Activated CD4-positive, alpha-beta T cell treated with anti-CD3 and anti-CD28 coated beads for 36 hours (primary cell): ENCODE data around the gene TECPR1. TPM values are rescaled to one million over a fixed set of nuclear protein-coding genes. Genes with fewer than 3 reads are reported as not detected.

Experiments used
- ATAC-seq: fragments of 200-7000 bp; cut with Tn5 transposase; one replicate; pipeline ENCODE4 v1.10.0; 2021; ENCODE audit warnings: mild to moderate bottlenecking, moderate library complexity
- CTCF ChIA-PET: fragments of 350-600 bp; sonication (Branson Sonifier 250); formaldehyde crosslinking; loops from one replicate; lab custom pipeline; 2021; ENCODE audit warnings: antibody characterized with exemption; lab: Charles Lee
- POLR2A ChIA-PET: fragments of 350-600 bp; sonication (Branson Sonifier 250); formaldehyde crosslinking; loops from one replicate; lab custom pipeline; 2021; ENCODE audit warnings: antibody characterized with exemption, inconsistent platforms; lab: Charles Lee
- DNase-seq: peaks from one replicate; pipeline ENCODE4 v3.0.0-alpha.2; 2020
- H3K27ac Mint-ChIP-seq: one replicate; pipeline ENCODE4 v1.8.0; 2021; ENCODE audit warnings: mixed read lengths
- H3K27me3 Mint-ChIP-seq: one replicate; pipeline ENCODE4 v1.8.0; 2021; ENCODE audit warnings: mixed read lengths
- H3K36me3 Mint-ChIP-seq: one replicate; pipeline ENCODE4 v1.8.0; 2021; ENCODE audit warnings: low read depth, mixed read lengths
- H3K4me1 Mint-ChIP-seq: one replicate; pipeline ENCODE4 v1.8.0; 2021; ENCODE audit warnings: mixed read lengths
- H3K4me3 Mint-ChIP-seq: one replicate; pipeline ENCODE4 v1.8.0; 2021; ENCODE audit warnings: mild to moderate bottlenecking, moderate library complexity, mixed read lengths
- H3K9me3 Mint-ChIP-seq: one replicate; pipeline ENCODE4 v1.8.0; 2021; ENCODE audit warnings: low read depth, mixed read lengths
- intact Hi-C, 2 experiments: fragments of 100-400 bp; cut with DNase I in 1 of 2; cut with micrococcal nuclease in 1 of 2; formaldehyde crosslinking; loops; one replicate each; pipeline versions ENCODE4 v1.14.2 to v1.15.1; 2022 to 2024; cut with DNase I, micrococcal nuclease
- total RNA-seq, 2 experiments: library from RNA; stranded (reverse); gene quantifications; one replicate each; pipeline ENCODE4 v1.2.3, GENCODE V29; 2021

The TECPR1 gene
- total RNA-seq, 2 experiments from 2014 or later: 21.8 to 26.5 TPM

DNA sequence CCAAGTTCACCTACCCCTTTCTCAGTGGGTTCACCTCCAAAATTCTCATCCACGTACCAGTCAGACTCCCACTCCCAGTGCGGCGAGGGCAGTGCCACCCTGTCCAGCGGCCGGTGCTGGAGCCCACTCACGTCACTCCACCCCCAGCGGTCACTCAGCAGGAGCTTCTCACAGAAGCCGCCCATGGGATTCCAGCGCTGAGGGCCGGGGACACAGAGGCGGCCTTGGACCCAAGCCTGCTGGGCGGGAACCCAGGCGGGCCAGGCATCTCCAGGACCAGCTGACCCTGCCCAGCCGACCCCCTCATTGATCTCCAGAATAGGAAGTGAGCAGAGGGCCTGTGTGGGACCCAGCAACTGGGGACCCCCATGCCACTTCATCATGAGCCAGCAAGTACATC lies 7.2 kb downstream of the TECPR1 start:
- intact Hi-C loops: no loop called here
- ChIA-PET POLR2A (no interaction called here), CTCF (no interaction called here)

GRCh38 chr7:98242934-98243333 lies 9.1 kb downstream of the TECPR1 start:
- no peak overlapping the region for H3K4me3 Mint-ChIP-seq
- intact Hi-C loops: no loop called here
- ATAC-seq (no peak), DNase-seq (no peak)
- CTCF ChIA-PET: no interaction called here
- peaks cover 19% of the 10 kb centered on the region for H3K36me3 Mint-ChIP-seq
- POLR2A ChIA-PET: no interaction called here
- peaks cover 1% of the 10 kb centered on the region for H3K4me1 Mint-ChIP-seq
- no peak overlapping the region for H3K27ac Mint-ChIP-seq
- no peaks in the 10 kb centered on the region for H3K27me3 Mint-ChIP-seq
- H3K9me3 Mint-ChIP-seq: no peaks in the 10 kb centered on the region

More for the DNA sequence above, 7.2 kb downstream of the TECPR1 start:
- peaks cover 17% of the 10 kb centered on the region for H3K4me1 Mint-ChIP-seq
- H3K9me3 Mint-ChIP-seq: no peaks in the 10 kb centered on the region
- DNase-seq (no peak), ATAC-seq (no peak)
- no peak overlapping the region for H3K27ac Mint-ChIP-seq
- H3K36me3 Mint-ChIP-seq: peaks cover 20% of the 10 kb centered on the region
- no peaks in the 10 kb centered on the region for H3K27me3 Mint-ChIP-seq
- no peak overlapping the region for H3K4me3 Mint-ChIP-seq

DNA sequence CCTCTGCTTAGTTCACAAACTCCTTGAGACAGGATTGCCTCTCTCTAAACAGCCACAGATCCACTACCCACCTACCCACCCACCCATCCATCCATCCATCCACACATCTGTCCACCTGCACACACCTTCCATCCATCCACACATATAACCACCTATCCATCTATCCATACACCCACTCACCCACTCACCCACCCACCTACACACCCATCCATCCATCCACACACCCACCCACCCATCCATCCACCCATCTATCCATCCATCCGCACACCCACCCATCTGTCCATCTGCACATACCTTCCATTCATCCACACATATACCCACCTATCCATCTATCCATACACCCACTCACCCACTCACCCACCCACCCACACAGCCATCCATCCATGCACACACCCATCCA lies 9.7 kb downstream of the TECPR1 start:
- POLR2A ChIA-PET: no interaction called here
- Mint-ChIP-seq H3K27me3 (no peaks in the 10 kb centered on the region), H3K27ac (no peak overlapping the region), H3K4me3 (no peak overlapping the region), H3K9me3 (no peaks in the 10 kb centered on the region), H3K4me1 (no peaks in the 10 kb centered on the region), H3K36me3 (peaks cover 15% of the 10 kb centered on the region)
- intact Hi-C loops: no loop called here
- ATAC-seq (no peak), DNase-seq (no peak)
- CTCF ChIA-PET: interaction anchor here (0.6 to 1.0 kb wide), 3 partner anchors 8 to 220 kb away, joined by 3 to 4 read pairs (median 4); no protein-coding TSS in a partner anchor

DNA sequence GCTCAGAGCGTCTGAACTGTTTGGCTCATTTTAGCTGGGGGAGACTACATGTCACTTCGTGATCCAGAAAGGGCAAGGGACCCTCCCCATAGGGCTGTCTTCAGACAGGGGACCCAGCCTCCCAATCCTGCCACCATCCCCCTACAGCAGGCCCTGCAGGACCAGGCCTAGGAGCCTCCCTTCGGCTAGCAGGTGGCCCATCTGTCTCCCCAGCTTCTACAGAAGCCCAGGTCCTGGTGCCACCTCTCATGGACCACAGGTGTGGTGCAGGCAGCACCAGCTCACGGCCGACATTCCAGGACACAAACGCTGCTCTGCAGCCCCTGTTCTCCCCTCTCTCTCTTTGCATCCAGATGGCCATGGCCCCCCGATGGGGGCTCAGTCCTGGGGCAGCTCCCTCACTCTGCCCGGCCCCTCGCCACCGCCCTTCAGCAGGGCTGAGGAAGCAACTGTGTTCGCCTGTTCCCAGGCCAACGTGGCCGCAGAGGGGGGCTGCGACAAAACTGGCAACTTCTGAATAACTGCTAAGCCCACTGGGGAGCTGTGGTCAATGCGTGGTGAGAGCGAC lies 10.3 kb downstream of the TECPR1 start:
- H3K4me3 Mint-ChIP-seq: no peak overlapping the region
- CTCF ChIA-PET: interaction anchor here (0.6 to 1.0 kb wide), 3 partner anchors 9 to 220 kb away, joined by 3 to 4 read pairs (median 4); no protein-coding TSS in a partner anchor
- ATAC-seq (no peak), DNase-seq (no peak)
- no peaks in the 10 kb centered on the region for H3K9me3 Mint-ChIP-seq
- H3K36me3 Mint-ChIP-seq: peaks cover 14% of the 10 kb centered on the region
- no peaks in the 10 kb centered on the region for H3K27me3 Mint-ChIP-seq
- POLR2A ChIA-PET: no interaction called here
- no peak overlapping the region for H3K27ac Mint-ChIP-seq
- intact Hi-C loops: loop anchor here in 1 of 2 experiments (1.0 kb wide), 1 partner anchor 220 kb away; no protein-coding TSS in a partner anchor
- H3K4me1 Mint-ChIP-seq: no peaks in the 10 kb centered on the region

DNA sequence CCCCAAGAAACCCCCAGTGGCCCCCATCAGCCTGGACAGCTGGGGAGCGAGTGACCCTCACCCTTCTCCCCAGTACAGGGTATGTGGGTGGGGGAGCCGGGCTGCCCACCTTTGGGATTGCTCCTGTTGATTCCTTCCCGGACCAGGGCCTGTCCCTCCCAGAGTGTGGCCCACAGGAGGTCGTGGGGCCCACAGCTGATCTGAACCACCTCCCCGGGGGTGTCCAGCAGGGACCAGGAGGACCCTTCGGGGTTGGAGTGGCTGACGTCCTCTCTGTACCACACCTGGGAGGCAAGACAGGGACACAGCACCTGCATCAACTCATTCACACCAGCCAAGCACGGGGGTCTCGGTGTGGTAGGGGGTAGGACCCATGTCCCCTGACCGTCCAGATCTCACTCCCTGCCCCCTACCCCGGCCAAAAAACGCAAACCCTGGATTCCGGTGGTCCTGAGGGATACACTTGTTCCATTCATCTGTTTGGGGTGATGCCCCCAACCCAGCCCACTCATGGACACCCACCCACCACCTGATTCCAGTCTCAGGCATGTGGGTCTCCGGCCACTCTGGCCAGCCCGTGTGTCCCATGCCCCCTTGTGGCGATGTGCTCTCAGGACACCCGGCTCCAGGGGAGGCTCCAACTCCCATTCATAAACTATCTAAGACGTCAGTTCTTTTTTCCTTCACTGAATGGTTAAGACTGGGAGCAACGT lies 10.9 kb downstream of the TECPR1 start:
- H3K9me3 Mint-ChIP-seq: no peaks in the 10 kb centered on the region
- intact Hi-C loops: loop anchor here in 1 of 2 experiments (1.0 kb wide), 1 partner anchor 220 kb away; no protein-coding TSS in a partner anchor
- no peaks in the 10 kb centered on the region for H3K27me3 Mint-ChIP-seq
- H3K27ac Mint-ChIP-seq: no peak overlapping the region
- ChIA-PET CTCF (interaction anchor here (1.0 kb wide), 1 partner anchor 9 kb away, joined by 4 read pairs; no protein-coding TSS in a partner anchor), POLR2A (no interaction called here)
- H3K36me3 Mint-ChIP-seq: peaks cover 14% of the 10 kb centered on the region
- ATAC-seq (peak; percentile 36), DNase-seq (peak; percentile 51)
- H3K4me1 Mint-ChIP-seq: no peaks in the 10 kb centered on the region
- H3K4me3 Mint-ChIP-seq: no peak overlapping the region

- H3K4me3 Mint-ChIP-seq: no peak overlapping the region
- POLR2A ChIA-PET: no interaction called here
- no peaks in the 10 kb centered on the region for H3K4me1 Mint-ChIP-seq
- CTCF ChIA-PET: interaction anchor here (0.5 kb wide), 1 partner anchor 24 kb away, joined by 3 read pairs; no protein-coding TSS in a partner anchor
- no peaks in the 10 kb centered on the region for H3K9me3 Mint-ChIP-seq
- DNase-seq: no peak
- H3K27ac Mint-ChIP-seq: no peak overlapping the region
- intact Hi-C loops: no loop called here
- peaks cover 16% of the 10 kb centered on the region for H3K36me3 Mint-ChIP-seq
- no peak for ATAC-seq
- no peaks in the 10 kb centered on the region for H3K27me3 Mint-ChIP-seq
Observed at GRCh38 chr7:98238976-98239375, 13.1 kb downstream of the TECPR1 start.

DNA sequence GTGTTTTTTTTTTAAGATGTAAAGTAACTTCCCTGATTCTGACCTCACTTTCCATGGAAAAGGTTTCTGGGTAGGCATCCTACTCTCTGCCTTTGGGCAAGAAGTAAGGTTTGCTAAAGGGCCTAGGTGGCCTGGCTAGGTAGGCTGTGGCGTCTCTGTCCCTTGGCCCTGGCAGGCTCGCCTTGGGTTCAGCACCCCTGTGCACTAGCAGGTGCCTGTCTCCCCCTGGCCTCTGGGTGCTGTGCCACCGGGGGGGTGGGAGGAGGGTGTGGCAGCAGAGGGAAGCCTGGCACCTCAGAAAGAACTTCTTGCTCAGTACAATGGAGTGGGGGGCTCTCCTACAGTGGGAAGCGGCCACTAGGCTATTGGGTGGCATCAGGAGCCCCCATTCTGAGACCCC lies 14.0 kb downstream of the TECPR1 start:
- no peaks in the 10 kb centered on the region for H3K4me1 Mint-ChIP-seq
- H3K27me3 Mint-ChIP-seq: no peaks in the 10 kb centered on the region
- ATAC-seq (no peak), DNase-seq (no peak)
- peaks cover 16% of the 10 kb centered on the region for H3K36me3 Mint-ChIP-seq
- no peaks in the 10 kb centered on the region for H3K9me3 Mint-ChIP-seq
- intact Hi-C loops: no loop called here
- ChIA-PET POLR2A (no interaction called here), CTCF (no interaction called here)
- no peak overlapping the region for H3K27ac Mint-ChIP-seq
- no peak overlapping the region for H3K4me3 Mint-ChIP-seq

DNA sequence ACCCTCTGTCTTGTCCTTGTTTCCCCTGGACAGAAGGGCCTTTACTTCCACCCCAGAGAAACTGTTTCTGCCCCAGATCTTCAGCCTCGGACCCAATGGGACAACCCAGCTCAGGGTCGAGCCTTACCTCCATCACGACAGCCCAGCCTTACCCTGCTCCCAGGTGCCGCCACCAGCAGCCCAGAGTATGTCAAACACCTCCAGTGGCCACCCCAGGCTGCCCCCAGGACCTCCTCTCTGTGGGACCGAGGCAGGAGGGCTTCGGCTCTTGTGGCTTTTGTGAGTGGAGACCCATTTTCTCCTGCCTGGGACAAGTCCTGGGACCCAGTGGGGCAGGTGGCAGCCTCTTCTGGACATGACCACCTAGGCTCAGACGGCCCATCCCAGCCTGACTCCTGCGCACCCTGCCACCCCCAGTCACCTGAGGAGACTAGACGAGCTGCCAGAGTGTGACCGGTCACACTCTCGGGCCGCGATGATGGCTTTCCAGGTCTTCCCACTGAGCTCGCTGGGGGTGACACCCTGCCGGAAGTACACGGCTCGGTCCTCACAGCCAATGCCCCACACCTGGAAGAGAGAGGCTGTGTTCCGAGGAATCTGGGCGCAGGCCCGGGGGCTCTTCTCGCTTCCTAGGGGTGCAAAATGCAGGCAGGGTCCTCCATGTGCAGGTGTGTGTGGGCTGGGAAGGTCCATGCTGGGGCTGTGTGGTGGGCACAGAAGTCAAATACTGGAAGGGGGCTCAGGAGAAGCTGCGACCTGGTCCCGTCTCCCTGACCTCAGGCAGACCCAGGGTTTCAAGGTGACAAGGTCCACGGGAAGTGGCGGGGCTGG lies 15.5 kb downstream of the TECPR1 start:
- Mint-ChIP-seq H3K27me3 (no peaks in the 10 kb centered on the region), H3K9me3 (no peaks in the 10 kb centered on the region), H3K4me3 (no peak overlapping the region), H3K27ac (no peak overlapping the region), H3K4me1 (no peaks in the 10 kb centered on the region), H3K36me3 (peaks cover 16% of the 10 kb centered on the region)
- intact Hi-C loops: no loop called here
- CTCF ChIA-PET: interaction anchor here (0.6 kb wide), 1 partner anchor 92 kb away, joined by 3 read pairs; no protein-coding TSS in a partner anchor
- DNase-seq: no peak
- ATAC-seq: no peak
- POLR2A ChIA-PET: no interaction called here

- ChIA-PET CTCF (no interaction called here), POLR2A (no interaction called here)
- no peaks in the 10 kb centered on the region for H3K27me3 Mint-ChIP-seq
- DNase-seq: no peak
- peaks cover 13% of the 10 kb centered on the region for H3K36me3 Mint-ChIP-seq
- H3K9me3 Mint-ChIP-seq: no peaks in the 10 kb centered on the region
- no peak overlapping the region for H3K27ac Mint-ChIP-seq
- intact Hi-C loops: no loop called here
- no peaks in the 10 kb centered on the region for H3K4me1 Mint-ChIP-seq
- ATAC-seq: no peak
- H3K4me3 Mint-ChIP-seq: no peak overlapping the region
Observed at GRCh38 chr7:98235901-98236300, 16.1 kb downstream of the TECPR1 start.

DNA sequence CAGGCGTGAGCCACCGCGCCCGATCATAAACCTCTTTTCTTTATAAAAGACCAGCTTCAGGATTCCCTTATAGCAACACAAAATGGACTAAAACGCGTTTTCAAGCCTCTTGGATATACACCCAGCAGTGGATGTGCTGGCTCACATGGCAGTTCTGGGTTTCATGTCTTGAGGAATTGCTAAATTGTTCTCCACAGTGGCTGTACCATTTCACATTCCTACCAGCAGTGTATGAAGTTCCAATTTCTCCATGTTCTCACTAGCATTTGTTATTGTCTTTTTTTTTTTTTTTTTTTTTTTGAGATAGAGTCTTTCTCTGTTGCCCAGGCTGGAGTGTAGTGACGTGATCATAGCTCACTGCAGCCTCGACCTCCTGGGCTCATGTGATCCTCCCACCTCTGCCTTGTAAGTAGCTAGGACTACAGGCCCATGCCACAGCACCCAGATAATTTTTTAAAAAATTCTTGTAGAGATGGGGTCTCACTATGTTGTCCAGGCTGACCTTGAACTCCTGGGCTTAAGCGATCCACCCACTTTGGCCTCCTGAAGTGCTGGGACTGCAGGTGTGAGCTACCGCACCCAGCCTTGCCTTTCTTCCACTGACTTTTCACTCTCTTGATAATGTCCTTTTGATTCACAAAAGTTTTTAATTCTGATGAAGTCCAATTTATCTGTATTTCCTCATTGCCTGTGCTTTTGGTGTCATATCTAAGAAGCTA lies 17.4 kb downstream of the TECPR1 start:
- no peak overlapping the region for H3K27ac Mint-ChIP-seq
- peaks cover 14% of the 10 kb centered on the region for H3K36me3 Mint-ChIP-seq
- DNase-seq (no peak), ATAC-seq (no peak)
- intact Hi-C loops: no loop called here
- POLR2A ChIA-PET: interaction anchor here (0.6 kb wide), 1 partner anchor 16 kb away, joined by 3 read pairs; no protein-coding TSS in a partner anchor
- no peaks in the 10 kb centered on the region for H3K4me1 Mint-ChIP-seq
- H3K4me3 Mint-ChIP-seq: no peak overlapping the region
- CTCF ChIA-PET: no interaction called here
- no peaks in the 10 kb centered on the region for H3K9me3 Mint-ChIP-seq
- no peaks in the 10 kb centered on the region for H3K27me3 Mint-ChIP-seq
